GM18502 (cell line): ENCODE measurements around the gene IL24.

Experiments
- ATAC-seq: cut with Tn5 transposase; IDR thresholded peaks from one replicate; pipeline ENCODE4 v1.9.1; 2021; ENCODE audit warnings: mild to moderate bottlenecking; ENCODE audit not compliant: unreplicated experiment, poor library complexity

Gene IL24

GRCh38 chr1:206947255-206947654 is 50.0 kb downstream of the IL24 start:
- ATAC-seq = no peak

- ATAC-seq = no peak
These were observed 52.0 kb downstream of the IL24 start for GRCh38 chr1:206949208-206949607.

- ATAC-seq = no peak
These were observed 52.4 kb downstream of the IL24 start for GRCh38 chr1:206949641-206950040.

GRCh38 chr1:206951318-206952100 is 54.3 kb downstream of the IL24 start:
- ATAC-seq = no peak

GRCh38 chr1:206952171-206952570 is 54.9 kb downstream of the IL24 start:
- no peak for ATAC-seq

GRCh38 chr1:206953126-206953525 is 55.9 kb downstream of the IL24 start:
- ATAC-seq = no peak

GRCh38 chr1:206953626-206954025 is 56.4 kb downstream of the IL24 start:
- ATAC-seq = no peak
